ENCODE data around the gene HSPA9.
"Not testable (repeated sequence)": the region's sequence is repeated elsewhere in the genome, so short reads cannot be mapped to it uniquely, and the experiment has no call there.

Gene HSPA9

DNA sequence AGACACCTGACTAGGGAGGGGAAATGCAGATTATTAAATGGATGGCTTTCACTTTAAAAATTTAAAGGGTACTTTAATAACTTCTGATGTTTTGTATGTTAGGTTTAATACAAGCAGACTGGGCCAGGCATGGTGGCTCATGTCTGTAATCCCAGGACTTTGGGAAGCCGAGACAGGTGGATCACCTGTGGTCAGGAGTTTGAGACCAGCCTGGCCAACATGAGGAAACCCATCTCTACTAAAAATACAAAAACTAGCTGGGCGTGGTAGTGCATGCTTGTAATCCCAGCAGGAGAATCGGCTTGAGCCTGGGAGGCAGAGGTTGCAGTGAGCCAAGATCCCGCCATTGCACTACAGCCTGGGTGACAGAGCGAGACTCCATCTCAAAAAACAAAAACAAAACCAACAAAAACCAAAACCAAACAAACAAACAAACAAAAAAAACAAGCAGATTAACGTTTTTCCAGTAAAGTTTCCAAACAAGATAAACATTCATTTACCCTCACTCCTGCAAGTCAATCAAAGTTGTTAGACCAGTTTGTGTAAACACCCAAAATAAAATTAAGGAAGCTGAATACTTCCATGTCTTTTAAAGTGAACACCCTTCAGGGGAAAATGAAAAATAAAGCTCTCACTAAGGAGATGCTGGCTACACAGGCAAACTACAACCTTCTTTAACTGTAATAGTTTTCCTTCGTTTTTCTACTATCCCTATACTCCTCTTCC lies 46.3 kb downstream of the HSPA9 start:
- no peak for DNase-seq

DNA sequence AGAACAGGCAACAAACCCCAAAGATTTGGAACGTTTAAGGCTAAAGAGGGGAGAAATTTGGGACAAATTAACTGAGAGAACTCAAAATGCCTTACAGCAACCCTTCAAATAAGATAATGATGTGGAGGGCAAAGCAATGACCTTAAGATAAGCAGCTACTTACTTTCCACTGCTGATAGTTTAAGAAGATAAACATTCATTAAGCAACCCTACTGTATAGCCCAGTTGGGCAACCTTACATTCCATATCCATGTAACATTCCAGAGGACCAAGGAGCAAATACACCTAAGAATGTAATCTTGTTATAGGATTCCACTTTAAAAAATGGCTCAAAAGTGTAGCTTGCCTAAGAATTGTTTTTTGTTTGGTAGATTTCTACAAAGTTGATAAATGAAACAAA lies 47.0 kb downstream of the HSPA9 start:
- no peak for DNase-seq

DNA sequence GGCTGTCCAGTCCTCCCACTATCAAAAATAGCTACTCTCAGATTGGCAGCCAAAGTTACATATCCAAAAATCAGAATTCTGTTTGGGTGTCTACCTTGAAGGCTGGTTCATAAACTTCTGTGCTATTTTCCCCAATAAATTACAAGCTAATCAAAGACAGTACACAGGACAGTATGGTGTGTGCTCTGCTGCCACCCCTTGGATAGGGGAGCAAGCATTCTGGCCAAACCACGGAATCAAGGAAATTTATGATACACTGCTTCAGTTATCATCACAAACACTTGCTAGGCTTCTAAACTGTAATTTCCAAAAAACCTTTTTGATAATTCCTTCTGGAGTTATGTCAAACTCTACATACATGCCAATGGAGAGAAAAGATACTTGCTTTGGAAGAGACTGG lies 48.0 kb downstream of the HSPA9 start:
- DNase-seq, result no peak

DNA sequence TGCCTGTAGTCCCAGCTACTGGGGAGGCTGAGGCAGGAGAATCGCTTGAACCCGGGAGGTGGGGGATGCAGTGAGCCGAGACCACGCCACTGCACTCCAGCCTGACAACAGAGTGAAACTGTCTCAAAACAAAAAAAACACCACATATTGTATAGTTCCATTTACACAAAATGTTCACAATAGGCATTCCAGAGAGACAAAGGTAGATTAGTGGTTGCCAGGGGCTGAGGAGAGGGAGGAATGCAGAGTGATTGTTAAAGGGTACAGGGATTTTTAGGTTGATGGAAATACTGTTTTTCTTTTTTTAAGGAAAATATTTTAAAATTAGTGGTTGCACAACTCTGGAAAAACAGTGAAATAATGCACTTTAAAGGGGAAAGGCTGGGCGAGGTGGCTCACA lies 51.8 kb downstream of the HSPA9 start:
- DNase-seq, result no peak

DNA sequence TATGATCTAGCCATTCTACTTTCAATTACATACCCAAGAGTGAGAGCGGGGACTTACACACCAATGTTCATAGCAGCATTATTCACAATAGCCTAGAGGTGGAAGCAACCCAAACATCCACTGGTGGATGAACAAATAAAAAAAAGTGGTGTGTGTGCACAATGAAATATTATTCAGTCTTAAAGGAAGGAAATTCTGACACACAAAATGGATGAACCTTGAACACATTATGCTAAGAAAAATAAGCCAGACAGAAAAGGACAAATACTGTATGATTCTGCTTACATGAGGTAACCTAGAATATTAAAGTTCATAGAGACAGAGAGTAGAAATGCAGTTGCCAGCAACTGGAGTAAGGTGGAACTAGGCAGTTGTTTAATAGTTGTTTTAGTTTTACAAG lies 54.2 kb downstream of the HSPA9 start:
- DNase-seq, result no peak

DNA sequence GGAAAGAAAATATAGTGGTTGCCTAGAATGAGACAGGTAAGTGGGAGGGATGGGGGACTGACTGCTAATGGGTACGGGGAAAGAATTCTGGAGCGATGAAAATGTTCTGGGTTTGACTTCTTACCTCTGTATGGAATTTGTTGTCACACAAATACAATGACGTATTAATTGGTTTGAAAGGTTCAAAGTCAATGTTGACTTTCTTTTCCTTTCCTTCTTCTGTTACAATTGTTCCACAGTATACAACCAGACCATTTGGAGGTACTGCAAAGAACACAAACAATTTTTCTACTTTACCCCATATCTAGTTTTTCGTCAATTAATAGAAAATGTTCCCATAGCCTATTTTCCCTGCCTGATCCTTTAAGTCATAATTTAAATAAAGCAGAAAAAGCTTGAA lies 57.8 kb downstream of the HSPA9 start:
- no peak for DNase-seq

DNA sequence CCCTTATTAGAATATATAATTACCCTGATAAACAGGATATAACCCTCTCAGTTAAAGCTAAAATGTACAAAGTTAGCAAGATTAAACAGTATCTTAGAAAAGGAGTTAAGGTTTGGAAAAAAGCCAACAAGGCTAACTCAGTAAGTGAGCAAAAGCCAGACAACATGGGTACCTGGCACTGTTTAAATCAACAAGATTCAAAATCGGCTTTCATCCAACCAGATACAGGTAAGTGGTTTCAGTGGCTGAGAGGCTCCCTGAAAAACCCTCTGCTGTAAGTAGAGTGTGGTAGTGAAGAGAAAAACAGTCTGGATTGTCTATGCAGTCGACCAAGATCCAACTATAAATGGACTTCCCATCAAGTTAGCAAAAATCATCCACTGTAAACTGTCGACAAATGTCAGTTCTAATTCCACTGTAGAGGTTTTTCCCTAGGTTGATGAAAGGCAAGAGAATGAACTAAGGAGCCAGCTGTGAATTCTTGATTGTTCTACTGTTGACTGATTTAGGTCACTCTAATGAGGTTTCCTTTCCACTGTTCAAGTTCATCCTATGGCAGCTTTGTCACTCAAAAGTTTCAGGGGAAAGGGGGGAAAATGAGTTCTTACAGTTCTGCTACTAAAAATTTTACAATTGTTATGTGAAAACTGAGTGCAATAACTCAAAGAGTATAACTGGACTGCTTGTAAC lies 59.5 kb downstream of the HSPA9 start:
- DNase-seq, result no peak

DNA sequence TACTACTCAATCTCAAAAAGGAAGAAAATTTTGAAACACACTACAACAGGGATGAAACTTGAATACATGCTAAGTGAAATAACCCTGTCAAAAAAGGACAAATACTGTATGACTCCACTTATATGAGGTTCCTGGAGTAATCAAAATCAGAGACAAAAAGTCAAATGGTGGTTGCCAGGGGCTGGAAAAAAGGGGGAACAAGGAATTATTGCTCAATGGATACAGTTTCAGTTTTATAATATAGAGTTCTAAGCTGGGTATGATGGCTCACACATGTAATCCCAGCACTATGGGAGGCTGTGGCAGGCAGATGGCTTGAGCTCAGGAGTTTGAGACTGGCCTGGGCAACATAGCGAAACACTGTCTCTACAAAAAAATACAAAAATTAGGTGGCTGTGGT lies 61.2 kb downstream of the HSPA9 start:
- DNase-seq, result no peak

DNA sequence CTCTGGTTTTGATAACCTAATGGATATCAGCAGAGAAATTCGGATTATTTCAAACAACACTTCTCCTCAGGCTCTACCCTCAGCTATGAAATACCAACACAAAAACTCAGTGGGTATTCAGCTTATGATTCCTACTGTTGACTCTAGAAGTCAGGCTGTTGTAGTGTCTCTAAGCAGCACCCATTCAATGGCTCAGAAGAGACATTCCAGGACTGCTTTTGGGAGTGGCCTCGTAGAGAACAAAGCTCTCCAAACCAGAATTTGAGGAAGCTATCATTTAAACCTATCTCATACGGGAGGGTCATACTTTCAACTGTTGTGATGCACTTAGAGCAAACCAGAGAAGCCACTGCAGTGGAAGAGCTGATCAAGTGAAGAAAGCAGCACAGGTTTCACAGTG lies 66.2 kb downstream of the HSPA9 start:
- no peak for DNase-seq

DNA sequence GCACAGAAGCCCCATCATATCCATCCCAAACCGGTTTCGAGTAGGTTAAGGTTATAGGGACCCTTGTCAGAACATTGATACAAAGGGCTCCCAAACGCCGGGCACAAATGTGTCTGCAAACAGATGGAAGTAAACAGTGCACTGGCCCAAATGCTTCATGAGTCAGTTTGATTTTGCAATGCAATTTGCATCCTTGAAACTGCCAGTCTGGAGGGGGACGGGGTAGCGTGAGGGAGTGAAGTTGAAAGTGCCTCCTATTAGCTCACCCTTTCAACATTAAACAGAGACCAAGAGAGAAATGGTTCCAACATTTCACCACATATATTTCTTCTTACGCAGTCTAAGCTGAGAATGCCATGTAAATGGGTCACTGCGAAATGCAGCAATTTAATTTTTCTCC lies 67.7 kb downstream of the HSPA9 start:
- not testable (repeated sequence) for DNase-seq

DNA sequence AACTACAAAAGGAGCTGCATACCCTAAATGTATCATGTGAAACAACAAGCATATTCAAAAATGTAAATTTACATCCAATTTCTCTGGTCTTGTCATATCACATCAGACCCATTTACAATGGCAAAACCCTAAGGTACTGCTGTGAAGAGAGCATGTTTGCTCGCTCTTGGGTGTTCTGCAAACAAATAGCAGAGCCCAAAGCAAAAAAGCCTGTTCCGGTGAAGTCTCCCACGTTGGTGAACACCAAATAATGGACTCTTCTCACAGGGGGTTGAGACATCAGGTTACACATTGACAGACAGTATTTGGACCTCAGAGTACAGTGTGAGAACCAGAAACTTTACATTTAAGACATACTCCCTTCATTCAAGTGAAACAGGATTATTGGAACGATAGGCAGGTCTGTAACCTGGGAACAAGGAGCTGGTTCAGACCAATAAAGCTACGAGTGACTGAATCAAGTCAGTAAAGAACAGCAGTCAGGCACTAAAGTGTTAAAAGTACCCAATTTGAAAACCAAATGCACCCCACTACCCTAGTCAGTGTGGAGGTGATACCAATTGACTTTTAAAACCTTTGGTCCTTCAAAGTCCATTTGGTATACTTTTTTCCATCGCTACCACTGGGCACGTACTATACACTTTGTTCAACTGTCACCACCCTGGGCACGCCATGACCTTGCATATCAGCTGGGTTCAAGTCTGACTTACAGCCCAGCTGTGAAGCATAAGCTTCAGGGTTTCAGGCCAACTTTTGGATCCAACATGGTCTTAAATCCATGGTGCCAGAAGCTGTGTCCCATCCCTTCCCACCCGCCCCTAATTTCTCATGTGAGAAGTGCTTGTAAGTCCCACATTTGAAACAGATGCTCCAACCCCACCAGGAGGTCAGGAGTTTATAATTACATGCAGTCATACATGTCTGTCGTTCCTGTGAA lies 68.6 kb downstream of the HSPA9 start:
- no peak for DNase-seq

DNA sequence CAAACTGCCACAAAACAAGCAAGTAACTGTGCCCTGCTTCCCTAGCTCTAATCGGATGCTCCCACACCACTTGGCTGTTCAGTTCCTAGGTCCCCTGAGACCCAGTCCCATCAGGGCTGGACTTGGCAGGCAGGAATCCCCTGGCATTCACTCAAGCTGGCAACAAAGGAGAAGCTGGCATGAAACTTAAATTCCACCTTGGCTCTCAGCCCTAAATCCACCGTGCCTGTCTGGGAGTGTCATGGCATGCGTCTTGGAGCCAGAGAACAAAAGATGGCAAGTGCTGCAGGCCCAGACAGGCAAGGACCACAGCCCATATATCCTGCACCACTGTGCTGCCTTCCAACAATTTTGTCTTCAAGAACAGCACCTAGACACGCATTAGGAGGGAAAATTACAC lies 70.4 kb downstream of the HSPA9 start:
- DNase-seq, result no peak
